SIG-M5 treated with dmso at 0.1 percent for 504 hours (cell line): Measurements from ENCODE around the gene SLC2A10.
A peak's percentile ranks its signal among the peaks of the same experiment; 100 is the strongest.

Experiments
- DNase-seq: peaks from one replicate; lab custom pipeline; 2025; ENCODE audit not compliant: unreplicated experiment; lab: John Stamatoyannopoulos, UW

SLC2A10 gene

DNA sequence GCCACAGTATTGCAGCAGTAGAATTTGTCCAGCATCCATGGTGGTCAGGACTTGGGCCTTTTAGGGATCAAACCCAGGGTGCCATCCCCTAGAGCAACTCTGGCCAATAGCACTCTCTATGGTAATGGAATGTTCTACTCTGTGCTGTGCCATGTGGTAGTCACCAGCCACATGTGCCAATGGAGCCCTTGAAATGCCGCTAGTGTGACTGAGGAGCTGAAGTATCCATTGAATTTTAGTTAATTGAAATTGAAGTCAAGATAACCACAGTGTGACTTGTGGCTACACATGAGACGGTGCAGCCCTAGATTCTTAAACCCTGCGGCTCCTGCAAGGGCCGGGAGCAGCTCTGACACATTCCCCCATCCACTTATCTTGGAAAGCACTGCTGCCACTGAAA is 54.6 kb downstream of the SLC2A10 start:
- DNase-seq, result no peak

DNA sequence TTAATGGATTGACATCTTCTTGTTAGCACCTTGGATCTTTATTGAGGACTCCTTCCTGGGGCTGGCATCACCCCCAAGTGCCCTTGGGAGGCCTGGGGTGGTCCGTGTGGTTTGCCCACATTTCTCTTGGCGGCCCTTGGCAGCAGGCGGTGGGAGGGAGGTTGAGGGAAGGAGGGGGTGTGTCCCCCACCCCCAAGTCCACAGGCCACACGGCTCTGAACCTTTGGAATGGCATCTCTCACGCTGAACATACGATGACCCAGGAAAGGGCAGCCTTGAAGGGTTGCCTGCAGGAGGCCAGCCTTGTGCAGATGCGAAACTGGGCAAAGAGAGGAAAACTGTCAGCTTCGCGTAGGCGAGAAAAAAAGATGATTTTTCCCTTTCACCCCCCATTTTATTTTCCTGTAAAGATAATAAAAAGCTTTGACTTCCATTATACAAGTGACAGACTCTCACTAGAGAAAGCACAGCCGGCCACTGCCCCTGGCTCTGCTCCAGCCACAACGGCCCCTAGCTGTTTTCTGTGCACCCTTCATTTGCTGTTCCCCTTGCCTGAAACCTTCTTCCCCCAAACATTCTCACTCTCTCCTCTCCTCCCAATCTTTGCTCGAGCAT is 56.2 kb downstream of the SLC2A10 start:
- DNase-seq, result no peak

DNA sequence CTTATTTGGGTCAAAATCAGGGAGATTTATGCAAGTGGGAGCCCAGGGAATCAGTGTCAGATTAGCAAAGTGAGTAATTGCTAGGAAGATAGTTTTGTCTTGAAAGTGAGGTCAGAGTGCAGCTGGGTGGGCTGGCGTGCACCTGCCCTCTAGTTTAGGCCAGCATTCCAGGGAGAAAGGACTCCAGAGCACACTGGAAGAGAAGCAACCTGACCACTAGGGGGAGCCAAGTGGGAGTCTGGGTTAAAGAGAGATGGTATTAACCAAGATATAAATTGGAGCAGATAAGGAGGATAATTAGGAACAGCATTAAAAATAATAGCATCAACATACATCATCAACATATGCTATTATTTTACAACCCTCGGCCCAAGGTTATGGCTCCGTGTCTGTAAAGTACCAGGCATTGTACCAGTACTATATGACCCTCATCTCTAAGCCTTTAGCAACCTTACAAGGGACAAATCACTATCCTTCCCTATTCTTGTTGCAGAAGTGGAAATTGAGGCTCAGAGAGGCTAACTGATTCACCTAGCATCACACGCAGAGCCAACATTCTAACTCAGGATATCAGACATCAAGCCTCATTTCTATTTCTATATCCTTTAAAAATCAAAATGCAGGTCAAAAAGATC is 57.8 kb downstream of the SLC2A10 start:
- DNase-seq, result peak; percentile 23

DNA sequence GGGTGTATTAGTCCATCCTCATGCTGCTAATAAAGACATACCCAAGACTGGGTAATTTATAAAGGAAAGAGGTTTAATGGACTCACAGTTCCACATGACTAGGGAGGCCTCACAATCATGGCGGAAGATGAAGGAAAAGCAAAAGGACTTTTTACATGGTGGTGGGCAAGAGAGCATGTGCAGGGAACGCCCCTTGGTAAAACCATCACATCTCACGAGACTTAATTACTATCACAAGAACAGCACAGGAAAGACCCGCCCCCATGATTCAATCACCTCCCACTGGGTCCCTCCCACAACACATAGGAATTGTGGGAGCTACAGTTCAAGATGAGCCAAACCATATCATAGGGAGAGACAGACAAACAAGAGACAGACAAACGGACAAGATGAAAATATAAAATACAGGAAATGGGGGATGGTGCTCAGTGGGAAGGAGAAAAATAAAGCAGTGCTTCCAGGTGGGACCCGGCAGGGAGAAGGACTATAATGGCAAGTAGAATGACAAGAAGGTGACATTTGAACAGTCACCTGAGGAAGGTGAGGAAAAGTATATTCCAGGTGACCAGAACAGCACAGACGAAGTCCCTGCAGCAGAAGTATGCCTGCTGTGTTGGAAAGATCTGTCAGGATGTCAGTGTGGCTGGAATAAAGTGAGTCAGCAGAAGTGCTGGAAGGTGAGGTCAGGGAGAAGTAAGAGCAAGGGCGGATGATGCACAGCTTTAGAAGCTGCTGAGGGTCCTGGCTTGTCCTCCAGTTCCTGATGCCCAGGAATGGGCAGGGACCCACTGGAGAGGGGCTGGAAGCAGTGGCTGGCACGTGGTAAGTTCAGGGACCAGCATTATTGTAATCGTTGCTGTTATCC is 61.1 kb downstream of the SLC2A10 start:
- DNase-seq, result no peak

DNA sequence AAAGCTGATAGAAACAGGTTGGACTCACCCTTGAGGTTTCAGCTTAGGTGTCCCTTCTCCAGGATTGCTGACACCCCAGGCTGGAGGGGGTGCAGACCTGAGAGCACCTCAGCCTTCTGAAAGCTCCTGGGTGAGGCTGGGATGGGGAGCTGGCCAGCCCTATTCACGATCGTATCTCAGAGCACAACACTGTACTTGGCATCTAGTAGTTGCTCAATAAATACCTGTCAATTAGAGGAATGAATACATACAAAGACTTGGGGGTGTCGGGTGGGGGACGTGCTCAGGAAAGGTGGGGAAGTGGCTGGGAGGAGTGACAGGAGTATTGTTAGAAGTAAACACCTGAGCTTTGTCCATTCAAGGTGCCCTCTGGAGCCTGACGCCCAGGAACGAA is 61.7 kb downstream of the SLC2A10 start:
- no peak for DNase-seq

DNA sequence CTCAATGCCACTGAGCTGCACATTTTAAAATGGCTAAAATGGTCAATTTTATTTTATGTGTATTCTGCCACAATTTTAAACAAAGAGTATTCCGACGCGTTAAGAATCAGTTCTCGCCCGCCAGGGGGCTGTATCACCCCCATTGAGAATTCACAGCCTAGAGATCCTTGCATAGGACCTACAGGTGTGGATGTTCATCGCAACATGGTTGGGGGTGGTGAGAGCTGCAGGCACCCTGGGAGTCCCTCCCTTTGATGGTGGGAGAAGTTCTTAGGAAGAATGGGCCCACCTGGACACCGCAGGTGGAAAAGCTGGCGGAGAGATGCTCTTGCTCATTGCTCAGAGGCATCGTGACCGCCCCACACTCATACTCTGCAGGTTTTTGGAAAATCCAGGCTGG is 63.5 kb downstream of the SLC2A10 start:
- DNase-seq, result no peak

DNA sequence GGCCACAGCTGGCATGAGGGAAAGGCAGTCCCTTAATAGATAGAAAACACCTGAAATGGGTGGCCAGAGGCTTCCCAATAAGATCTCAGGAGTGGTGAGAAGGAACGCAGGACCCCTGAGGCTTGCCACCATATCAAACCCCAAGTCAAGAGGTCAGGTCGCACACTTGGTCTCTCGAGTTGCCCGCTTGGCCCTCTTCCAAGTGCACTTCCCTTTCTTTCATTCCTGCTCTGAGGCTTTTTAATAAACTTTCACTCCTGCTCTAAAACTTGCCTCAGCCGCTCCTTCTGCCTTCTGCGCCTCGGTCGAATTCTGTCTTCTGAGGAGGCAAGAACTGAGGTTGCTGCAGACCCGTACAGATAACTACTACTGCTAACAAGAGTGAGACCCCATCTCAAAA is 64.2 kb downstream of the SLC2A10 start:
- DNase-seq, result no peak

DNA sequence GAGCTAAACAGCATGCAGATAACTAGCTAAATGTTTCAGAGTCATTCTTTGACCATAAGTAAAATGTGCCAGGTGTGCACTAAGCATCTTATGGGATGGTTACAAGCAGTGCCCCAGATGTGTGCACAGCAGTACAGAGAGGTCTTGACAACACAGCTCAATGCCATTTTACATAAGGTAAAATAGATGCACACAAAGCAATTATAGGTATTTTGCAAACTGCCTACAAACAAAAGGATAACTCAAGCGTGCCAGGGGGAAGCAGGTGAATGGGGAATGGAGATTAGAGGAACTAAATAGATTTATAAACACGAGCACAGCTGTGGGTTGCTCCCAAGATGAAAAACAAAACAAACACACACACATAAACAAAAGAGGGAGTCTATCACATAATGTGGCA is 64.8 kb downstream of the SLC2A10 start:
- no peak for DNase-seq

DNA sequence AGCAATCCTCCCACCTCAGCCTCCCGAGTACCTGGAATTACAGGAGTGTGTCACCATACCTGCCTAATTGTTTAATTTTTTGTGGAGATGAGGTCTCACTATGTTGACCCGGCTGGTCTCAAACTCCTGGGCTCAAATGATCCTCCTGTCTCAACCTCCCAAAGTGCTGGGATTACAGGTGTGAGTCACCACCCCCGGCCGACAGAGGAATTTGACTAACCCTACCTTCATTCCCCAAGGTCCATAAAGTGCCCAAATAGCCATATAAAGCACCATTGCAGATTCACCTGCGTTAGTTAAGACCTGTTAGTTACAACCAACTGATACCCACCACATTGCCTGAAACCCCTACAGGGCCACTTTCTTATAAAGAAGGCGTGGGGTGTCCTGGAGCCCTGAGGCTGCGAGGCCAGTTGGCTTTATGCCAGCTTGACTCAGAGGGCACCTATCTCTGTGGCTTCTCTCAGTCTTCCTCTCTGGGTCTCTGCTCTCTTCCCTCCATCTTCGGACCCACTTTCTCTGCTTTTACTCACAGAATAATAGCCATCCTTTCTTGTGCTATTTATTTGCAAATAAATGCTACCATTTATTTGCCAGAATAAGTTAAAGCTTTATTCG is 65.6 kb downstream of the SLC2A10 start:
- no peak for DNase-seq

DNA sequence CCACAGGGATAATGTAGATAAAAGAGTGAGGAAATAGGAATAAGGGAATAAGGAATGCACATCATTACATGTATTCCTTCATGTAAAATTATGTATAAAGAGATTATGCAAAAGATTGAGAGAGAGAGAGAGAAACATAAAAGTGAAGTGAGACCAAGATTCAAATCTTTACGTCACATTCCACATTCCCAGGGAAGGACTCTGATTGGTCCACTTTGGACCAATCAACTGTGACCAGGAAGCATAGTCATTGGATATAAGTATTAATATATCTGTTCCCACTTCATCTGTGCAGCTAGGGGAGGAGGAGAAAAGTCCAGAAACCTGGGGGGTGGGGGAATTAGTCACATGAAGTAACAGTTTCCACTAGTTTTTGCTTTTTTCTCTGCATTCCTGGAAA is 66.4 kb downstream of the SLC2A10 start:
- no peak for DNase-seq

DNA sequence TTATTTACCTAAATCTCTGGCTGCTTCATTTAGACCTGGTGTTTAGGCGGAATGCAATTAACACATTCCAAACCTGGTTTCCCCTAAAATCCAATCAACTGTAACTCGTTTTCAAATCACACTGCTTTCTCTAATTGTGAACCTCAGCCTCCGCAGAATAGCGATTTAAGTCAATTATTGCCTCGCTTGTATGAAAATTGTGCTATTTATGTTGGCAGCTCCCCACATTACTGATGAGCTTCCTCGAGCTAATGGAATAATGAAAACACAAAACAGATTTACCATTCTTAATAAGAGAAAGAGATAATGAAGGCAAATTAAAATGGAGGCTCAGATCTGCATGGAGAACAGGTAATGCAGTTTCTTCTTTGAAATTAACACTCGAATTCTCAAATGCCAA is 67.9 kb downstream of the SLC2A10 start:
- no peak for DNase-seq

DNA sequence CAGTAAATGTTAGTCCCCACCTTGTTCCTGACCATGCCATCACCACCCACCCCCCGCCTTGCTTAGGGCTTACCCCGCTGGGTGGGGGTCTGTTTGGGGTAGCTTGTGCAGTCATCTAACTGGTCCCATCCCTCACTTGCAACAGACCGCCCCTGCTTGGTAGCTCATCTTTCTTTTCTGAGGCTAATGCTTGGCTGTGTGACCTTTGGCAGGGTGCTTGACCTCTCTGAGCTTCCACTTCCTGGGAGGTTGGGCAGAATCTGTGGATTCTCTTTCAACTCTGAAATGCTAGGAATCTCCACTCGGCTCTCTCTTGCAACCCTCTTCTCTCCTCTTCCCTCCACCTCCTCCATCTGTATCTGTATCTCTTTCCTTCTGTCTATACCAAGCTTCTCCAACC is 70.4 kb downstream of the SLC2A10 start:
- no peak for DNase-seq

DNA sequence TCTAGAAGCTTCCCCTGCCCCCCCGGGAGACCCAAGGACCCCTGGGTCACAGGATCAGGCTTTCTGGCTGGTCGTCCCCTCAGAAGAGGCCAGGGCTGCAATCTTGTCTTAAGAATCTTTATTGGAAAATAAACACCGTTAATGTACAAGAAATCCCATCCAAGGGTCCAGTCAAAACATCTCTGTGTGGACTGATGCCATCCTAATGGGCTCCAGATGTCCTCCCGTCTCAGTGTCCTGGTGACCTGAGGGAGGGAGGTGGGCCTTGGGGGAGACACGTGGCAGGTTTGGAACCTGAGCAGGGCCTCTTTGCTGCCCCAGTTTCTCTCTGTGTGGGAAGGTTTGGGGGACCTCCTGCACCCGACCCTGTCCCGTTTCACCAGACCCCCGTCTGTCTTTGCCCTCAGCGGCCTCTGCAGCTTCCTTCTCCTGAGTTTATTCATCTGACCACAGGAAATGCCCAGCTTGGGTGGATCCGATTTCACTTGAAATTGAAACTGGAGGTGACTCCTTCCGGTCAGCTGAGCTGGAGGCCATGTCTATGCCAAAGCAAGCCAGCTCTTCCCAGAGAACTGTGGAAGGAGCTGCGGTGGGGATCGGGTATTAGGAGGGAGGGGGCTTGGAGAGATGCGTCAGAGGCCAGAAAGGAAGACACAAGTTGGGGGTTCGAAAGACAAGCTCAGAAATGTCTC is 75.1 kb downstream of the SLC2A10 start:
- no peak for DNase-seq
